NCI-H345 treated with DMSO at 0.1 percent for 48 hours (cell line): ENCODE results near the gene ZNRF4.

Experiments used
- DNase-seq: peaks from one replicate; lab custom pipeline; 2025; ENCODE audit not compliant: unreplicated experiment; lab: John Stamatoyannopoulos, UW

The ZNRF4 gene

GRCh38 chr19:5498830-5499550 is 43.8 kb downstream of the ZNRF4 start:
- DNase-seq = no peak

GRCh38 chr19:5501907-5502306 is 46.7 kb downstream of the ZNRF4 start:
- DNase-seq = no peak

GRCh38 chr19:5503598-5503997 is 48.4 kb downstream of the ZNRF4 start:
- no peak for DNase-seq

GRCh38 chr19:5504114-5504513 is 48.9 kb downstream of the ZNRF4 start:
- no peak for DNase-seq
